Stimulated activated CD4-positive, alpha-beta T cell treated with anti-CD3 and anti-CD28 coated beads, Interleukin-1b, Interleukin-23, amount 100 ng/mL, for 1 hour (primary cell): Measurements from ENCODE around the gene SLC35B2.

ENCODE experiments used
- DNase-seq, 2 donors: peaks; one replicate each; pipeline ENCODE4 v3.0.0-alpha.2; 2020; ENCODE audit warnings: low read depth in 2 of 2

The SLC35B2 gene

DNA sequence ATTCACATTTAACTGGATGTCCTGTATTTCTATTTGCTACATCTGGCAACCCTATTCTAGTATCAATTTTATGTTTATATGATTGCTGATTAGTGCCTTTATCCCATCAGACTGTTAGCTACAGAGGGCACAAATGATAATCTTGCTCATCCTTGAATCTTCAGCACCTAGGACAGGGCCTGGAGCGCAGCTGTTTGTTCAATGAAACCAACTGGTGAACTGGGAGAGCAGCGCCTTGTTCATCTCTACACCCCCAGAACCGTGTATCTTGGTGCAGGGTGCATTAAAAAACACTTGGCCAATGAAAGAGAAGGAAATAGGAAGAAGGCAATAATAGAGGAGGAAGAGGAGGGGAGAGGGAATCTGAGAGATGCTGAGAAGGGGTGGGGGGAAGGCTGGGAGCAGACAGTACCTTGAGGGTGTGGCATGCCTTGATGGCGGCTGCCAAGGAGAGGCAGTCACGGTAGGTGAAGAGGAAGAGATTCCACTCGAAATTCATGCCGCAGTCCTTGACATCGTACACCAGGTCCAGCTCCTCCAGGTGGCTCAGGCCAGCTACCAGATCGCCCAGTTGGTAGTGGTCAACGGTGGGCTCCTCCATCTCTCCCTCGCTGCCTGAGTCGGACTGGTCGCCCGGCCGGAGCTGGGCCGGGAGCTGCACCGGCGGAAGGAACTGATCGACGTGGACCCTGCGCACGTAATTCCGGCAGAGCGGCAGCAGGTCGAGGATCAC, 28.4 kb upstream of the SLC35B2 start:
- no peak for DNase-seq

DNA sequence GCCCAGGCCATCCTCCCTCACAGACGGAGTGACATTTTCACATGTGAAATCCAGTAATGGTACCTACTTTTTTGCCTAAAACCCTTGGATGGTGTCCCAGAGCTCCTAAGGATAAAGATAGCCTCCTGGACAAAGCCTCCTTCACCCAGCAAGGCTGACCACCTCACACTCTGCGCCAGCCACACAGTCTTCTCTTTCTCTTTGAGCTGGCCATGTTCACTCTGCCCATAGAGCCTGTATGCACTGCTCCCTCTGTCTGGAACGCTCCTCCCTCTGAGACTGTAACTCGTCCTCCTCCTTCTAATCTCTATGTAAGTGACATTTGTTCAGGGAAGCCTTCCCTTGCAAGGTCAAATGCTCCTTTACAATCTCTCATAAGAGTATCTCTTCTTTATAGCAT, 27.5 kb upstream of the SLC35B2 start:
- no peak for DNase-seq

DNA sequence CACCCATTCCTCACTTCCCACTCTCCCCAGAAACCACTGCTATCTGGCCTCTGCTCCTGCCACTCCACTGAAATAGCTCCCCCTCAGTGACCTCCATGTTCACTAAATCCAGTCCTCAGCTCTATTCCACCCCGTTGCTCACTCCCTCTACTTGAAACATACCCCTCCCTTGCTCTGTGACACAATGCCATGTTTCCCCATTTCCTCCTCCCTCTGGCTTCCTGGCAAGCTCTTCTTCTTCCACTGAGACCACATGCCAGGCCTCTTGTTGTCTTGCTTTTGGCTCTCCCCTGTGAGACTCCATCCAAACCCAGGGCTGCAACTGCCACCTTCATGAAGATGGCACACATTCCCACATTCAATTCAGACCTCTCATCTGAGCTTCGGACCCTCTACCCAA, 26.8 kb upstream of the SLC35B2 start:
- no peak for DNase-seq

DNA sequence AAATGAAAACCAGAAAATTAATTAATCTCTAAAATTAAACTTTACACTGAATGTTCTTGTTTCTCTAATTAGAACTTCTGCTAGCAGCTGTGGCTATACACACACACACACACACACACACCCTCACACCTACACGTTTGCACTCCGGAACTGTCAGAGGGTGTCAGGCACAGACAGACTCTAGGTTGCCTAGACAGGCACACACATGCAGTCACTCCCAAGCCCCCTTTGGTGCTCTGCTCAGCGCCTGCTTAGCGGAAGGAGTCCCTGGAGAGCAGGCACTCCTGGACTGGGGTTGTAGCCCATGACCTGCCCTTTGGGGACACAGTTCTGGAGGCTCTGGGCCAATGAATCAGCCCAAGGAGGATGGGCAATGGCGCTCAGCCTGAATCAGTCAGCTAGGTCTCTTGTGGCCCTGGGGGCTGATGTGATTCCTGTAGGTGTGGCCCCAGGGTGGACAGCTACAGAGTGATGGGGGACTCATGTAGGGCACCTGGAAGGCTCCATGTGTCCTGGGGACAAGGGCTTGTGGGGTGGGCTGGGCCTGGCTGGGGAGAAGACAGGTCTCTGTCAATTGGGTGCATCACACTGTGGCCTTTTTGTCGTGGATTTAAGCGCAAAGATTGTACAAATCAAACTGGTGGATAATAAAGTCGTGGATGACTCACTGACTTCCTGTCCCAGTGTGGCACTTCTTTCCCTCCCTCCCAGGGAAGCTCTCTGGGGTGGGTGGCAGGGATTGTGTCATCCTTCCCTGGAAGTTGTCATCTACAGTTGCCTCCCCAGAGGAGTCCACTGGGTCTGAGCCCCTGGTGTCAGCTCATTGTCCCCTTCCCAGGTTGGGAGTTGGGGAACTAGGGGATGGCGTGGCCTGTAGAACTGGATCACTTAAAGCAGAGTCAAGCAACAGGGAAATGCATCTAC, 21.7 kb upstream of the SLC35B2 start:
- DNase-seq = no peak

DNA sequence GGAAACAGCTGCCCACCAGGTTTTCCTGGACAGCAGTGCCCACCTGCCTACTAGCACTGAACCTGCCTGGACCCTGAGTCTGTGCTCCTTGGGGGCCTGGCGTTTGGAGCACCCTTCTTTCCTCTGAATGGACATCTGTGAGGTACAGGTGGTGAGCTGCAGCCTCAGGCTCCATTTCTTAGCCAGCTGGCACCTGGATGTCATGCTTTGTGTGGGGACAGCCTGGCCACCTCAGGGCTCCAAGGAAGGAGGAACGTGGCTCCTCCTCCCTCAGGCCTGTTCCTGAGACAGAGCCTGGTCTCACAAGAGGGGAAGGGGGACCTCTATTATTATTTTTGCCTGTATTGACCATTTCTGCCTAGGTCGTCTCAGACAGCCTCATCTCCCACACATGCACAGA, 21.0 kb upstream of the SLC35B2 start:
- DNase-seq = no peak

DNA sequence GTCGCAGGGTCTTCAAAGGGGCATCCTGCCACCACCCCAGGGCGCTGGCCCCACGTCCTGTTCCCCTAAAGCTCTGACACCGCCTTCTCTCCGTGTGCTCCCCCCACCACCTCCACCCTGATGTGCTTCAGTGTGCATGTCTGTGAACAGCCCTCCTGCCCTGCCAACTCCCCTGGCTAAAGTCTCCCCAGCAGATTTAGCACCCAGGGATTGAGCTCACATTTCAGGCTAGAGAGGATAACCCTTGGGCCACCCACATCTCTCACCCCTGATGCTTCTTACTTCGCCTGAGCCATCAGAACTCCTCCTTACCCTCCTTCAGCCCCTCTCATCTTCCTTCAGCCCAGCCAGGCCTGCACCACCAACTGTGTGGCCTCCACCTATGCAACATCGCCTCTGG, 20.4 kb upstream of the SLC35B2 start:
- DNase-seq = no peak

DNA sequence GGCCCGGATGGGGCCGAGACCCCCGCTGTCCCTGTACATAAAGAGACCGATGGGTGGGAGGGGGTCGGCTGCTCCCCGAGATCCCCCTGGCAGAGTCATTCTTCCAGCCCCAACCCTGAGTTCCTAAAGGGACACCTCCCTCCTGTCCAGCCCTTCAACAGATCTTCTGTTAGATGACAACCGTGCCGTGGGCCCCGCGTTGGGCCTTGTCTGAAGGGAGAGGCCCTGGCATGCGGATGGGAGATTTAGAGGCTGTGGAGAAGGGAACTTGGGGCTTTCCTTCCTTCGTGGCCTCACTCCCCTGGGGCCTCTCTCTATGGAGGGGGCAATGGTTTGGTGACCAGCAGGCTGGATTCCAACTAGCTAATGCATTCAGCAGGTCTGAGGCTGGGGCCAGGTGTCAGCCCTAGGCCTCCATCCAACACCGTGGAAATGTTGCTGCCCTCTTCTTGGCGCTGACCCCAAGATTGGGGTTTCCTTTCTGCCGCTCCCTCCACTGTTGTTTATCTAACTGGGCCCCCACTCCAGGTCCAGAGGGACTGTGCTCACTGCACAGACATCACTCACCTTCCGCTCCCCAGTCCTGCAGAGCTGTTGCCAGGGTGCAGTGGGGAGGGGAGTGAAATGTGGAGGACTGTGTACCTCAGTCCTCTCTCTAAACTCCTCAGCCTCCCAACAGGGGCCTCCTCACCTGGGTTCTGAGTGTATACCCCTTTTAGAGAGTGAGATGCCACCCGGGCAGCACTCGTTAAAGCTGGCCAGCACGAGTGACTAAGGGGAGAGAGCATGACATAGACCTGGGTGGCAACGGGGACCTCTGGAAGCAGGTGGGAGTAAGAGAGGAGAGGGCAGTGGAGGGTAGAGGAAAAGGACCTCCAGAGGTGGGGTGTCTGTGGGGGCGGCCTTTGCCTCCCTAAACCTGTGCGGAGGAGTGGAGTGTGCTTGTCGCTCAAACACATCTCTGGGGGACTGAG, 19.6 kb upstream of the SLC35B2 start:
- DNase-seq = no peak

DNA sequence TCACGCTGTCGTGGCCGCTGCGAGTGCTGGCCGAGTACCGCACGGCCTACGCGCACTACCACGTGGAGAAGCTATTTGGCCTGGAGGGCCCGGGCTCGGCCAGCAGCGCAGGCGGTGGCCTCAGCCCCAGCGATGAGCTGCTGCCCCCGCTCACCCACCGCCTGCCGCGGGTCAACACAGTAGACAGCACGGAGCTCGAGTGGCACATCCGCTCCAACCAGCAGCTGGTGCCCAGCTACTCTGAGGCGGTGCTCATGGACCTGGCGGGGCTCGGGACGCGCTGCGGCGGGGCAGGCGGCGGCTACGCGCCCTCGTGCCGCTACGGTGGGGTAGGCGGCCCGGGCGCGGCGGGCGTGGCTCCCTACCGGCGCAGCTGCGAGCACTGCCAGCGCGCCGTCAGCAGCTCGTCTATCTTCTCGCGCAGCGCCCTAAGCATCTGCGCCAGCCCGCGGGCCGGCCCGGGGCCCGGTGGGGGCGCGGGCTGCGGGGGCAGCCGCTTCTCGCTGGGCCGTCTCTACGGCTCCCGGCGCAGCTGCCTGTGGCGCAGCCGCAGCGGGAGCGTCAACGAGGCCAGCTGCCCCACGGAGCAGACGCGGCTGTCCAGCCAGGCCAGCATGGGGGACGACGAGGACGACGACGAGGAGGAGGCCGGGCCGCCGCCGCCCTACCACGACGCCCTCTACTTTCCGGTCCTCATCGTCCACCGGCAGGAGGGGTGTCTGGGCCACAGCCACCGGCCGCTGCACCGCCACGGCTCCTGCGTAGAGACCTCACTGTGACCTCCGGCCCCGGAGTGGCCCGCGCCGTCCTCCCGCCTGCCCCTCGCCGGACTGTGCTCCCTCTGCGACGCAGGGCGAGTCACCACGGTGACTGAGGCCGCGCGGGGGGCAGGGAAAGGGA, 18.7 kb upstream of the SLC35B2 start:
- DNase-seq = no peak

DNA sequence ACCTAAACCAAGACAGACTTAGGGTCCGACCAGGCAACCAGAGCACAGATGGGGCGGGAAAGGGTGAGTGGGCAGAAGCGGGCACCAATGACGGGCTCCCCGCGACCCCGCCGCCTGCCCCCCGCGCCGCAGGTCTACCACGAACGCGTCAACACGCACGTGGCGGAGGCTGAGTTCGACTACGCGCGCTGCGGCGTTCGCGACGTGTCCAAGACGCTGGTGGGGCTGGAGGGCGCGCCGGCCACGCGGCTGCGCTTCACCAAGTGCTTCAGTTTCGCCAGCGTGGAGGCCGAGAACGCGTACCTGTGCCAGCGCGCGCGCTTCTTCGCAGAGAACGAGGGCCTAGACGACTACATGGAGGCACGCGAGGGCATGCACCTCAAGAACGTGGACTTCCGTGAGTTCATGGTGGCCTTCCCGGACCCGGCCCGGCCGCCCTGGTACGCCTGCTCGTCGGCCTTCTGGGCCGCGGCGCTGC, 18.0 kb upstream of the SLC35B2 start:
- no peak for DNase-seq

DNA sequence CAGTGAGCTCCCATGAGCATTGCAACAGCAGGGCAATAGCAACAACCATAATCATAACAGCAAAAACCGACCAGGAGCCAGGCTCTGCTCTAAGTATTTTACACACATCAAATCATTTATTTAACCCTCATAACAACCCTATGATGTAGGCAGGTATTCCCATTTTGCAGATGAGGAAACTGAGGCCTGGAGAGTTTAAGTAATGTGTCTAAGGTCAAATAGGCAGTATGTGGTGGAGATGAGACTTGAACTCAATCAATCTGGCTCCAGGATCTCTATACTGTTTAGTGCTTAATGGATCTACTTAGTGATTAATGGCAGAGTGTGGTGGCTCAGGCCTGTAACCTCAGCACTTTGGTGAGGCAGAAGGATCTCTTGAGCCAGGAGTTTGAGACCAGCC, 16.3 kb upstream of the SLC35B2 start:
- DNase-seq = no peak

DNA sequence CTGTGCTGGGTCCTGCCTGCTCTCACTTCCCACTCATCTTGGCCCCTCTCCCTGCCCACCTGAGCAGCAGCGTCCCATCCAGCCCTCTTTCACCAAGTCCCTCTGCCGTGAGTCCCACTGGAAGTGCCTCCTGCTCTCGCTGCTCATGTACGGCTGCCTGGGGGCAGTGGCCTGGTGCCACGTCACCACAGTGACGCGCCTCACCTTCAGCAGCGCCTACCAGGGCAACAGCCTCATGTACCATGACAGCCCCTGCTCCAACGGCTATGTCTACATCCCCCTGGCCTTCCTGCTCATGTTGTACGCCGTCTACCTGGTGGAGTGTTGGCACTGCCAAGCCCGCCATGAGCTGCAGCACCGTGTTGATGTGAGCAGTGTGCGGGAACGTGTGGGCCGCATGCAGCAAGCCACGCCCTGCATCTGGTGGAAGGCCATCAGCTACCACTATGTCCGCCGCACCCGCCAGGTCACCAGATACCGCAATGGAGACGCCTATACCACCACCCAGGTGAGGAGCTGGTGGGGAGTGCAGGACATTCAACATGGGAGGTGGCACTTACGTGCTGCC, 15.8 kb upstream of the SLC35B2 start:
- DNase-seq = no peak

DNA sequence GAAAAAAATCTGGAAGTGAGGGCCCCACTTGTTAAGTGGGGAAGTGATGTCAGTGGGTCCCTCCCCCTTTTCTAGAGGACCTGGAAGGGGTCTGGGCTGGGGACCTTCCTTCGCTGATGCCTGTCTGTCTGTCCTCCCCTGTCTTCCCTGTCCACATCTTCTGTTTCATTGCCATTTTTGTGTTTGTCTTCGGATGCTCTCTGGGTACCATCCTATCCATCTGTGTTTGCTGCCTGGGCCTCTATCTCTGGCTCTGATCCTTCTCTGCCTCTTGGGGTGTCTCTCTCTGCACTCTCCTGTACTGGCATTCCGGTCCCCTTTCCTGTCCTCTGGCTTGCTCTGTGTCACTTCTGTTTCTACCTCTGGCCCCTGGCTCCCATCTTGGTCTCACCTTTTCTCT, 15.2 kb upstream of the SLC35B2 start:
- DNase-seq = no peak

DNA sequence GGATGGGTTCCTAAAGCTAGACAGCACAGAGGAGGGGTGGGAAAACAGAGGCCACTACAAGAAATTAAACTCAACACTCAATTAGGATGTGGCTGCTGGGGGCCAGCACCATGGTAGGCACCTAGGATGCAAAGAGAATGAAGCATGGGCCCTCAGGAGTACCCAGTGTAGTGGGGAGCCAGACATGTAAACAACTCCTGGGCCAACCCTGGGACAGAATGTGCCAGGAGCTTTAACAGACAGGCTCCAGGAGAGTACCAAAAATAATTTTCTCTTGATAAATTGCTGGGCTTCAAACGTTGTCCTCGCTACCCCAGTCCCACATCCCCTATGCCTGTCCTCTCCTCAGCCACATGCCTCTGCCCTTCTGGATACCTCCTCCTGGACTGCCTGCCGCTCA, 14.6 kb upstream of the SLC35B2 start:
- no peak for DNase-seq

DNA sequence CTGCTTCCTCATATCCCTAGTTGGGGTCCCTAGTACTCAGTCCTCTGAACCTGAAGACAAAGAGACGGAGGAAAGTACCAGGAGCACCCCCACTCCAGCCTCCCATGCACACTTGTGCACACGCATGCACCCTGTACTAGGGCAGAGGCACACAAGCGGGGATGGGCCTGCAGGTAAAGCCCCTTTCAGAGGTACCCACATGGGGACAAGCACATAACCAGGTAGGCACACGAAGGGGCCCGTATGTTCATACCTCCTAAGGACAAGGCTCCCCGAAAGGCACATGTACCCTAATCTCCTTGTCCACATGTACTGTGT, 14.0 kb upstream of the SLC35B2 start:
- DNase-seq = no peak

DNA sequence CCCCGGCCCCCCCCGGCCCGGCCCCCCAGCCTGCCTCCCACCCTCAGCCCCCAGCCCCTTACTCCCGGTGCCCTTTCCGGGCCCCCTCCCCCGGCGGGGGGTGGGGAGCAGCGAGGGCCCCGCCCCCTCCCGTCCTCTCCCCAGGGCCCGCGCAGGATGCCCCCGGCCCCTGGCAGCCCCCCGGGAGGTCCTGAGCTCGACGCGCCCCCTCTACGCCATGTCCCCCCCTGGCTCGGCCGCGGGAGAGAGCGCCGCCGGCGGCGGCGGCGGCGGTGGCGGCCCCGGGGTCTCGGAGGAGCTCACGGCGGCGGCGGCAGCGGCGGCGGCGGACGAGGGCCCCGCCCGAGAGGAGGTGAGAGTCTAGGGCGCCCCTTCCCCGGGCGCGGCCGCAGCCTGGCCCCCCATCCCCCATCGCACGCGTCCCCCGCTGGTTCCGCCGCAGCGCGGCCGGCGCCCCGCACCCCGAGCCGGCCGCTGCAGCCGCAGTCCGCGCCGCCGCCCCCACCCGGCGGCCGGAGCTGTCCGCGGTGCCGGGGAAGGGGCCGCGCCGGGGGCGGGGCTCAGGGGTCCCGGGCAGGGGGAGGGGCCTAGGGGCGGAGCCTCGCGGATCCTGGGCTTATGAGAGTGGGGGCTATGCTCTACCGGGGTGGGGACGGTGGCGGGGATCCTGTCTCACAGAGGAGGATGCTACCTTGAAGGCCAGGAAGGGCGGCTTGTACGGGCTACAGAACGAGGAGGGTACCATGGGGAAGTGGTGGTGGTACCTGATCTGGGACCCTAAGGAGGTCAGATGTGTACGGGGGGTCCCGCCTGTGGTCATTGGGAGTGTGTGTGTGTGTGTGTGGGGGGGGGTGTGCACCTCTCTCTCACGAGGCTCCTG, 13.4 kb upstream of the SLC35B2 start:
- DNase-seq = no peak

DNA sequence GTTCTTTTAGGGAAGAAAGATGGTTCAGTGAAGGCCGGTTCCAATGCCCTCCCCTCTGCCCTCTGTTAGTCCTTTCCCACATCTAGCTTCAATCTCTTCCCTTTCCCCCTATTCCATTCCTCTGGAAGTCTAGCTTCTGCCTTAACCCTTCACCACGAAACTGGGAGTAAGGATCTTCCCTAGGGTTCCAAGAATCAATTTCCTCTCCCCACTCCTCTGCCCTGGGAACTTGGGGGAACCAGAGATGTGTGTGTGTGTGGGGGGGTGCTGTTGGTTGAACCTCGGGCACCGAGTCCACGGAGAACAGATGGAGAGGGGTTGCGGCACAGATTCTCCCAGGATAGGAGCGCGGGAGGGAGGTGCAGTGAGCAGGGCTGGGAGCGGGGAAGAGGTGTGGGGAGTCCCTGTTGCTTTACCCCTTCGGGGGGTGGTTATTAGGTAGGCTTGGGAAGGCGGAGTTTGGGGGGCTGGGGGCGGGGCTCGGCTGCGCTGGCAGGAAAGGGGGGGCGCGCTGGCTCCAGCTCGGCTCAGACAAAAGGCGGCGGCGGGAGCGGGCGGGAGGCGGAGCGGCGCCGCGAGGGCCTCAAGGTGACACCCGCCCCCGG, 12.7 kb upstream of the SLC35B2 start, which contains the start of gene TMEM151B:
Gene TMEM151B, plus strand, starts transcription at position 530 of the 605 bp plus-strand sequence. CDS start 293 bp downstream, outside the sequence.
- DNase-seq = no peak

DNA sequence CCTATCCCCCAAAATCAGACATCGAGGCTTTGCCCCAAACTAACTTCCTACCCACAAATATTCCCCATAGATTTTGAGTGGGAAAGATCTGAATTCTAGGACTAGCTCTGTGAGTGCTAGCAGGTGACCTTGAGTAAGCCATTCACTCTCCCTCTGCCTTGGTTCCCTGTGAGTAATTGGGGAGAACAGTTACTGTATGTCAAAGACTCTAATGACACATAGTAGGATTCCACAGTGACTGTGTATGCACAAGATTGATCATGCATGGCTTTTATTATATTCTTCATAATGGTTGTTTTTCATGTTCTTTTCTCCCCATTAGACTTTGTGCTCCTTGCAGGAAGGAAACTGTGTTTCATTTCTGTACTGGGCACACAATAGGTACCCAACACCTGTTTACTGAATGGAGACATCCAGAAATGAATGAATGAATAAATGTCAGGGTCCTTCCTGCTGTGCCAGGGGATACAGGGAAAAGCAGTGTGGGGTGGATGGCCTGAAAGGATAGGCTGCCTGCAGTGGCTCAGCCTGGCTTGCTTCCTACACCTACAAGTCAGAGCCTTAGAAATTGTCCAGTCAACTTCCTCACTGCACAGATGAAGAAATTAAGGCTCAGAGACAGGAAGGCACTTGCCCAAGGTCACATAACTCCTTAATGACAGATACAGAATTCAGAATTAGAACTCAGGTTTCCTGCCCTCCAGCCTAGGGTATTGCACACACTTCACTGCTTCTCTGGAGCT, 12.0 kb upstream of the SLC35B2 start:
- no peak for DNase-seq

DNA sequence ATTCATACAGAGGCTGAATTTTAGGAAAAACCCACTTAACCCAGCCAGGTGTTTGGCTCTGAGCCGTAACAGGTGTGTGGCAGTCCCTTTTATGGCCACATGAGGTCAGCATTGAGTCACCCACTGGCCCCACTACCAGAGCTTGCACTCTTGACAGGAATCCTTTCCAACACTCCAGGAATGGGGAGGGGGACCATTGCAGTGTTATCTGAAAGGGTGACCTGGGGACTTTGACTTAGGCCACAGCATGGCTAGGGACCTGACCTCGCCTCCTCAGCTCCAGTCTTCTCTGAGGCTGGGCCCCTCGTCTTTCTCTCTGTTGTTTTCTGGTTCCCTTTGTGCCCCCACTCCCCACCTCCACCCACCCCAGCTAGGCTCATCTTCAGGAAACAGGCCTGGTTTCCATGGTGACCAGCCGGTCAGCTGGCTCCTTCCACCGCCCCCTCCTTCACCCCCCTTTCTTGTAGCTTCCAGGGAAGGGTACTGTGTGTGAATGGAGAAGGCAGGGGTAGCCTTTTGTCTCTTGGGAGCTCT, 10.8 kb upstream of the SLC35B2 start:
- no peak for DNase-seq
